ENCODE results near the gene ATOX1.

DNA sequence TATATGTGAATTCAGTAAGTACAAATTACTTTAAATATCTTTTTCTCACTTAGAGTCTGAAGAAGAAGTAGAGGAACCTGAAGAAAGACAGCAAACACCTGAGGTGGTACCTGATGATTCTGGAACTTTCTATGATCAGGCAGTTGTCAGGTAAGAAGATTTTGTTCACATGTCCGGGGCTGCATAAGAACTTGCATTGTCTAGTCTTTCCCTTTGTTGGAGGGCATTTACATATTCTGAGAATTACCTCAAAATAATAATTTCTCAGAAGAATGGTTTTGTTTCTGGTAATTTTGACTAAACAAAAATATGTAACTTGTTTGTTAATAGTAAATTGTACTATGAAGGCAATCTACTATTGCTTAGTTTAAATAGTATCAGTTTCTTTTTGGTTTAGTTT is 37.0 kb upstream of the ATOX1 start:
- TF ChIP-seq TCF7L2 (IDR thresholded peaks at IDR 0.05; ENCODE audit: low read depth, low read length), result no peak
- no peak for TF ChIP-seq CTCF (IDR thresholded peaks at IDR 0.05)
